GM18507 (cell line): ENCODE measurements around the gene LRP2.

Source experiments
- DNase-seq: peaks from one replicate; pipeline ENCODE4 v3.0.0; 2011; ENCODE audit warnings: low read depth; ENCODE audit not compliant: insufficient read length; ENCODE audit errors: extremely low spot score
- FAIRE-seq: peaks from 2 replicates; lab custom pipeline; 2011; peaks lifted over from hg19 to GRCh38; lab: Jason Lieb, UNC

LRP2 gene

DNA sequence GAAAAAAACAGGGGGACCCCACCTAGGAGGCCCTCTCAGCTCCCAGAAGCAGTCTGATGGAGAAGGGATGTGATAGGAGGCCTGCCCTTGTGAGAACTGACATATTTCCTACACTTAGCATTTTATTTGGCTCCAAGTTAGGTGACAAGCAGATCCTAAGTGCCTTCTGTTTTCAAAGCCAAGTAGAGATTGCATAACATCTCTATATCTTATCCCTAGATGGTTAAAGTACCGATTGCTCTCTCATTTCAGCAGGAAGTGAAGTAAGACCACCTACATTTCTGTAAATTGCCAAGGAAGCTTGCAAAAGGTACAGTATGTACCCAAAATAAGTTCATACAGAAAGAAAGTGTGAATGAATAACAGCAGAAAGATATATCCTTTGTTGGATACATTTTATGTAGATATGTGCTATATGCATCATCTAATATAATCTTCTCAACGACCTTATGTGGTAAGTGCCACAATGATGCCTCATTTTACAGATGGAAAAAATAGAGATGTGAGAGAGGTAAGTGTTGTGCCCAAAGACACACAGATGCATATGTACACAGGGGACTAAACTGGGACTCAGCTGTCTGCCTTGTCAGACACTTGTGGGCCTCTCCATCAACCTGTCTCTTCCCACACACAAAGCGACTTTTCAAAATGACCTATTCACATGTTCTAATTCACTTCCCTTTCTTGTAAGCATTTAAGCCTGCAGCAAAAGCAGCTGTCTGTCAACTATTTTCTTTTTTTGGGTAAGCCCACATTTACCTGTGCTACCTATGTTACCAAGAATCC, 254.0 kb downstream of the LRP2 start:
- DNase-seq (no peak), FAIRE-seq (no peak)

GRCh38 chr2:169107645-169108044, 254.7 kb downstream of the LRP2 start:
- FAIRE-seq (peak; percentile 86), DNase-seq (peak; percentile 18)

DNA sequence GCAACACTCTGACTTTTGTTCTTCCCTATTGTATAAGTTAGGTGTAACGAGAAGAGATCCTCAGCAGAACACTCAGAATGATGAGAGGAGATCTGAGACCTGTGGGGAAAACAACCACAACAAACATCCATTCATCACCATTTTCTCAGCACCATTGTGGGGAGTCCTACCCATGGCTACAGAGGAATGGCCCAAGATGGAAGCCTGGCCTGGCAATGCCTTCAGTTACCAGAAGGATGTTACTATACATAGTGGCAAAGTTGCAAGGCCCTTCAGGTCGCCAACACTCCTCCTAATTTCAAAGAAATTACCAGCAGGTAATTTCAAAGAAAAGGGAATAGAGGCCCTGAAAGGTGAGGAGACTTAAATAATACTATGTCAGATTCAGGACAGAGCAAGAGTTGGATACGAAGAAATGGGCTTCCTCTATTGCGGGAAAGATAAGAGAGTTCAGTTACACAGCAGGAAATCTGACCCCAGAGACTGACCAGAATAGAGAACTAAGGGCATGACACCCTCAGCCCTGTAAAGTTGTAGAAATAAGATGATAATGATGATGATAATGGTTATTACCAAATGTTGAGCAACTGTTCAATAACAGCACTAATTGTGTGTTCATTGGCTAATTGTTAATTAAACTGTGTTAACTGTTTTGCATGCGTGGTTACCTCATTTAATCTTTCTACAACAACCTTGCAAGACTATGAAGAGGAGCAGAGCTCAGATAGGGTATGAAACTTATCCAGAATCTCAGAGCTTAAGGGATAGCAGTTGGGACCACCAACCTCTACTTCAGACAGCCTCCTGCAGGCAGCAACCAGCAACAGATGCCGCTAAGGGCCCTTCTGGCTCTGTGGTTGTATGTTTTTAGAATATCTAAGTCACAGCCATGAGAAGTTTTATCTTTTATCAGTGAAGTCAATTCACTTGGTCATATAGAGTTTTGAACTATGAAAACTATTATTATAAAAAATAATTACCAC, 255.5 kb downstream of the LRP2 start:
- FAIRE-seq: no peak
- no peak for DNase-seq

DNA sequence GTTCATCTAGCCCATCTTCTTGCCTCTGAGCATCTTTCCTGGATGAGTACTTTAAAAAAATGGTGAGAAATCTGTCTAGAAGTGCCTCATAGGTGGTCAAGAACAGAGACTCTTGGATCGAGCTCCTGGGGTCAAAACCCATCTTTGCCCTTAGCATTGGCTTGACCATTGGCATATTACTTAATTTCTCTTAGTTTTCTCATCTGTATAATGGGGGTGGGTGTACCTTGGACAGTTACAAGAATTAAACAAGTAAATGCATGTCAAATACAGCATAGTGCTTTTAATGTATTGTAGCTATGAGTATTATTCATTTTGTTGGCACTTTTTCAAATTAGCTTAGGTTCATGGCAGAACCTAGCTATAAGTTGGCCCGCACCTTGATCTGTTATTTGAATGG, 256.2 kb downstream of the LRP2 start:
- no peak for FAIRE-seq
- DNase-seq: no peak

GRCh38 chr2:169105476-169105875, 256.9 kb downstream of the LRP2 start:
- no peak for FAIRE-seq
- DNase-seq: no peak

DNA sequence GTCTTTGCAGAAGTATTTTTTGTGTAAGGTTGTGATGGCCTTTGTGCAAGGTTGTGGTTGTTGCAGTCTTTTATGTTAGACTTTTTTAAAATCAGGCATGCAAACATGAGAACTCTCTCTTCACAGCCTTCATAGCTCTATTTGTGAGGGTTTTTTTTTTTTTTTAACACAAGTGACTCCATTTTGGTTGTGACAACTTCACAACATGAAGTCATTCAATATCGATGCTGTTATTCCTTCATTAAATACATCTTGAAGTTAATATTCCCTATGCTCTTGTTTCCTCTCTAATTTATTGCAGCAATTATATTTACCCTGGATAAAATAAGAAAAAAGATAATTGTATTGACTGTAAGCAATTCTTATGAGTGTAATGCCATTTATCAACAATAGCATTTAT, 257.5 kb downstream of the LRP2 start:
- DNase-seq (no peak), FAIRE-seq (no peak)

GRCh38 chr2:169095621-169096105, 266.7 kb downstream of the LRP2 start:
- FAIRE-seq: no peak
- no peak for DNase-seq

DNA sequence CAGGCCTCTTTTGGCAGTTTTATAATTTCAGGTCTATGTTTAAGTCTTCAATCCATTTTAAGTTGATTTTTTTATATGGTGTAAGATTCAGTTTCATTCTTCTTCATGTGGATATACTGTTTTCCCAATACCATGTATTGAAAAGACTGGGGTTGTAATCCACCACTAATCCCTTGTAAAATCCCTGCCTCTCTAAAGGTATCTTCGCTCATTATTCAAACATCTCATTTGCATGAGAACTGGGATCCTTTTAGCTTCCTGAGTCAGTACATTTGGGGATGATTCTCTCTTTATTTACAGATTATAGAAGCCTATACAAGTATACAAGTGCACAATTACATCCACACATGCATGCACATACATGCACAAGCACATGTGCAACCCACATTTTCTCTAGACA, 267.7 kb downstream of the LRP2 start:
- DNase-seq: no peak
- FAIRE-seq: no peak

- FAIRE-seq (no peak), DNase-seq (no peak)
Measured at GRCh38 chr2:169093535-169093934, 268.8 kb downstream of the LRP2 start.

GRCh38 chr2:169091761-169092519, 270.4 kb downstream of the LRP2 start:
- no peak for FAIRE-seq
- DNase-seq: no peak

DNA sequence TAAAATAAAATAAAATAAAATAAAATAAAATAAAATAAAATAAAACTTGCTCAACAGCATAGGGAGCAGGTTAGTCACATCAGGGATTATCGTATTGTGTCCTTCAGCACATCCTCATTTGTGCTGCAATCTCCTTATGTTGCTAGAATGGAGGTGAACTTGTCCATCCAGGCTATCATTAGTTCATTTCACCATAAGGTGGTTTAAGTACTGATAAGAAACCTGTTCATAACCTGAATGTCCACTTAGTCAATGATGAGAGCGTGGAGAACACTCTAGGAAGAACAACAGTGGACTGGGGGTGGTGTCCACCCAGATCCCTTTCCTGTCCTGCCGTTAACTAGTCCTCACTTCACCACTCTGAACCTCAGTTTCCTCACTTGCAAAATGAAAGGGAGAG, 271.1 kb downstream of the LRP2 start:
- FAIRE-seq: no peak
- no peak for DNase-seq

- FAIRE-seq (no peak), DNase-seq (no peak)
Measured at GRCh38 chr2:169090133-169090820, 272.1 kb downstream of the LRP2 start.

- FAIRE-seq (no peak), DNase-seq (no peak)
Measured at GRCh38 chr2:169089182-169089581, 273.2 kb downstream of the LRP2 start.

DNA sequence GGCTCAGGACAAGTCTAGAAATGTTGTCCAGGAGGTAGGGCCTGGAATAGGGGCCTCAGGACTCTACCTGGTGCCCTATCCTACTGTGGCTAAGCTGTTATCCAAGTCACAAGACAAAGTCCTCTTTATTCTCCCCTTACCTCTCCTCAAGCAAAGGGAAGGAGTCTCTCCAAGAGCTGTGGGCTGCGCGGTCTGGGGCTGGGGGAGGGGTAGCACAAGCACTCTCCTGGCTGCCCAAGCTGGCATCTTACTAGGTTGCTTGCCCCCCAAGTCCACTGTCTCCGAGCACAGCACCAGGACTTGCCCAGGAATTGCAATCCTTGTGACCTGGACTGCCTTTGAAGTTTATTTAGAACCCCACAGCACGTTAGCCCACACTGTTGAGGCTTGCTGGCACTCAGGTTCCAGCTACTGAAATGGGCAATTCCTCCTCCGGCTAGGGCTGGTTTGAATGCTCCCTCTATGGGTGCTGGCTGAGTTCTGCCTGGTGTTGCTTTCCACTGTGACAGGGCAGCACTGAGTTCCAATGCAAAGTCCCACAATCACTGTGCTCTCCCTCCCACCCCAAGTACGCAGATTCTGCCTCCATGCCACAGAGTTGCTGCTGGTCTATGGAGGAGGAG, 274.5 kb downstream of the LRP2 start:
- FAIRE-seq (no peak), DNase-seq (no peak)

DNA sequence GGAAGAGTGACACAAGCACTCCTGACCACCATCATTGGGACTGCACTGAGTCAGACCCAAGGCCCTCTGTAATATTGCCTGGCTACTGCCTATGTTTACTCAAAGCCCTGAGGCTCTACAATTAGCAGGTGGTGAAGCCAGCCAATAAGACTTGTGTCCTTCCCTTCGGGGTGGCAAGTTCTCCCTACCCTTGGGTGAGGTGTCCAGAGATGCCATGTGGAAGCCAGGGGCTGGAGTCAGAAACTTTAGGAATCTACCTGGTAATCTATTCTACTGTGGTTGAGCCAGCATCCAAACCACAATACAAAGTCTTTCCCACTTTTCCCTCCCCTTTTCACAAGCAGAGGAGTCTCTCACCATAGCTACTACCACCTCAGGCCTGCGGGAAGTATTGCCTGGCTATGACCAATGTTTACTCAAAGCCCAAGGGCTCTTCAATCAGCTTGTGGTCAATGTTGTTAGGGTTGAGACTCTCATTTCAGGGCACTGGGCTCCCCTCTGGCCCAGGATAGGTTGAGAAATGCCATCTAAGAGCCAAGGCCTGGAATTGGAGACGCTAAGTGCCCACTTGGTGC, 275.4 kb downstream of the LRP2 start:
- no peak for DNase-seq
- FAIRE-seq: no peak

- DNase-seq (no peak), FAIRE-seq (peak; percentile 67)
Measured at GRCh38 chr2:169082995-169083394, 279.3 kb downstream of the LRP2 start.

- no peak for FAIRE-seq
- no peak for DNase-seq
Measured at GRCh38 chr2:169081551-169081950, 280.8 kb downstream of the LRP2 start.

DNA sequence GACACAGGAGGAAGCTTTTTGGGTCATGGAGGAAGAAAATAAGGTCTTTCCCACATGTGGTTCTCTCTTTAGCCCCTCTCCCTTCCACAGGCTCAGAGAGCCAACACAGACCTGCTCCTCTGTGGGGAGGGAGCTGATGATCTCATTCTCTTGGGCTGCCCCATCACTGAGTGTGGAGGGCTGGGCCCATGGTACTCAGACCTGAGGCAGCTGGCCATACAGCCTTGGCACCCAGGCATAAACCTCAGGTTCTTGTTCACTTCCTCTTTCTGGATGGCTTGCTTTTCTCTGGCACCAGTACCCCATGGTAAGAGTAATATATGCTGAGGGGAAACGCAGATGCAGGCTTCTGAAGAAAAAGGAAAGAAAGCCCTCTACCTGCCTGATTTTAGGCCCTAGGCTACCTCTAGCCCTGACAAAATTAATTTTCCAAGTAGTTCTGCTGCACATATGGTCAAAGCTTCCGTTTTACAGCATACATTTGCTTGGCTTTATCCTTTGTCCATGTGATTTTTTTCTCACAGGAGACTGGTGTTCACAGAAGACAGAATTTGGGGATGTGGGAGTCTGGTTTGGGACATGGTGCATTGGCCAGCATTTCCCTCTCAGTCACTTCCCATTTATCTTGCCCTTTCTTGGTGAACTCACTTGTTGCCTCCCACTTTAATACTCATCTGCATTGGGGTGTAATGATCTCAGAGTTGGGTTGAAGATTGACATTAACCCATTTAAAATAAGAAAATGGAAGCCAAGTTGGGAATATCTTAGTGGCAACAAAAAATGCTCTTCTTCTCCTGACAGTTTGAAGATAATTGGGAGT, 281.9 kb downstream of the LRP2 start:
- no peak for FAIRE-seq
- no peak for DNase-seq
